ENCODE results near the gene ZSCAN31. TPM values are rescaled to one million over a fixed set of nuclear protein-coding genes. Genes with fewer than 3 reads are reported as not detected.

Gene ZSCAN31
- total RNA-seq, 1 donor from 2014 or later = 8.3 TPM

DNA sequence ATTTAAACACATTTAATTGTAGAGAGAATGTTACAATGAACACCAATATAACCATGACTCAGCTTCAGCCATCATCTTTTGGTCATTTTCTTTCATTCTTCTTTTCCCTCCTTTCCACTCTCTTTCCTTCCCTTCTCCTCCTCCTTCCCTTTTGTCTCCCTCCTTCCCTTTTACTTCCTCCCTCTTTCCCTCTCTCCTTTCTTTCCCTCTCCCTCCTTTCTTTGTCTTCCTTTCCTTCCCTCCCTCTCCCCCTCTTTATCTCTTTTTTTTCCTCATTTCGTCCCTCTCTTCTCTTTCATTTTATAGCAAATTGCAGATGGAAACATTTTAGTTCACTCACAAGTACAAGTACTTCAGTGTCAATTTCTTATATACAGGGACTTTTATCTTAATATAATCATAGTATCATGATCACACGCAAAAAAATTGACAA is 15.6 kb upstream of the ZSCAN31 start:
- no peak for DNase-seq (ENCODE audit: low spot score)
- Mint-ChIP-seq H3K4me1 (peaks cover 28% of the 10 kb centered on the region), H3K27me3 (ENCODE audit: insufficient read depth, low read depth) (peaks cover 3% of the 10 kb centered on the region), H3K4me3 (peak overlapping the region; percentile 100), H3K9me3 (peaks cover 7% of the 10 kb centered on the region), H3K36me3 (peaks cover 17% of the 10 kb centered on the region), H3K27ac (no peak overlapping the region)
- H3K79me2 ChIP-seq (ENCODE audit: low read depth) = peaks cover 46% of the 10 kb centered on the region
- TF ChIP-seq EZH2 (IDR thresholded peaks at IDR 0.05) (no peak), EZH2phosphoT487 (IDR thresholded peaks at IDR 0.05) (no peak)
- peaks cover 19% of the 10 kb centered on the region for H4K20me1 ChIP-seq (ENCODE audit: low read depth)
- H2AFZ ChIP-seq (replicated peaks) = no peak overlapping the region
- peak overlapping the region; percentile 94 for H3K4me3 ChIP-seq
- no peak overlapping the region for H3K9ac ChIP-seq
- H3K36me3 ChIP-seq = no peaks in the 10 kb centered on the region
- no peak overlapping the region for H3K27ac ChIP-seq
- H3K27me3 ChIP-seq = peaks cover 18% of the 10 kb centered on the region
- peaks cover 15% of the 10 kb centered on the region for H3K4me1 ChIP-seq
- H3F3A ChIP-seq (ENCODE audit: low read depth) = peaks cover 10% of the 10 kb centered on the region
- peak overlapping the region; percentile 89 for H3K4me2 ChIP-seq
- H3K9me3 ChIP-seq (ENCODE audit: low read depth) = no peaks in the 10 kb centered on the region

DNA sequence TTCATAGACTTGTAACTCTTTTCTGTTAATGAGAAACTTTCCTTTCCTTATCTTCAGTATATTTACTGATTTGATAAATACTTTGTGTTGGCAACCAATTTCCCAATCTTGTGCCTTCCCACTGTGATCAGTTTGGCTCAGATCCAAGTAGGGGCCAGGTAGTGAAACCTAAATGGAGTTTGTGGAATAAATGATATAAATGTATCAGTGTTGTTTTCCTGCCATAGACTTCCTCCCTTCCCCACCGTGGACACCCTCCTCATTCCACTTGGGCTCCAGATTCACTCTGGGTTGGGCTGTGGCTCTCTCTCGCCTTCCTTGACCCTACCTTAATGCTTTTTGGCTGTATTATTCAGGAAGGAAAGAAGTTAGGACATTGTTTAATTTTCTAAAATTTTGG is 15.1 kb upstream of the ZSCAN31 start:
- Mint-ChIP-seq H3K36me3 (peaks cover 17% of the 10 kb centered on the region), H3K4me3 (peak overlapping the region; percentile 100), H3K9me3 (peaks cover 7% of the 10 kb centered on the region), H3K27ac (no peak overlapping the region), H3K4me1 (peaks cover 26% of the 10 kb centered on the region), H3K27me3 (ENCODE audit: insufficient read depth, low read depth) (peaks cover 3% of the 10 kb centered on the region)
- H3K9me3 ChIP-seq (ENCODE audit: low read depth) = no peaks in the 10 kb centered on the region
- no peak overlapping the region for H2AFZ ChIP-seq (replicated peaks)
- peaks cover 44% of the 10 kb centered on the region for H3K79me2 ChIP-seq (ENCODE audit: low read depth)
- DNase-seq (ENCODE audit: low spot score) = no peak
- peak overlapping the region; percentile 89 for H3K4me2 ChIP-seq
- peak overlapping the region; percentile 94 for H3K4me3 ChIP-seq
- no peak overlapping the region for H3K9ac ChIP-seq
- H4K20me1 ChIP-seq (ENCODE audit: low read depth) = peaks cover 19% of the 10 kb centered on the region
- H3K36me3 ChIP-seq = no peaks in the 10 kb centered on the region
- TF ChIP-seq EZH2 (IDR thresholded peaks at IDR 0.05) = no peak
- TF ChIP-seq EZH2phosphoT487 (IDR thresholded peaks at IDR 0.05) = no peak
- TF ChIP-seq, protein P1, sequence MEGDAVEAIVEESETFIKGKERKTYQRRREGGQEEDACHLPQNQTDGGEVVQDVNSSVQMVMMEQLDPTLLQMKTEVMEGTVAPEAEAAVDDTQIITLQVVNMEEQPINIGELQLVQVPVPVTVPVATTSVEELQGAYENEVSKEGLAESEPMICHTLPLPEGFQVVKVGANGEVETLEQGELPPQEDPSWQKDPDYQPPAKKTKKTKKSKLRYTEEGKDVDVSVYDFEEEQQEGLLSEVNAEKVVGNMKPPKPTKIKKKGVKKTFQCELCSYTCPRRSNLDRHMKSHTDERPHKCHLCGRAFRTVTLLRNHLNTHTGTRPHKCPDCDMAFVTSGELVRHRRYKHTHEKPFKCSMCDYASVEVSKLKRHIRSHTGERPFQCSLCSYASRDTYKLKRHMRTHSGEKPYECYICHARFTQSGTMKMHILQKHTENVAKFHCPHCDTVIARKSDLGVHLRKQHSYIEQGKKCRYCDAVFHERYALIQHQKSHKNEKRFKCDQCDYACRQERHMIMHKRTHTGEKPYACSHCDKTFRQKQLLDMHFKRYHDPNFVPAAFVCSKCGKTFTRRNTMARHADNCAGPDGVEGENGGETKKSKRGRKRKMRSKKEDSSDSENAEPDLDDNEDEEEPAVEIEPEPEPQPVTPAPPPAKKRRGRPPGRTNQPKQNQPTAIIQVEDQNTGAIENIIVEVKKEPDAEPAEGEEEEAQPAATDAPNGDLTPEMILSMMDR (IDR thresholded peaks at IDR 0.05) = no peak
- H3F3A ChIP-seq (ENCODE audit: low read depth) = peaks cover 10% of the 10 kb centered on the region
- no peak overlapping the region for H3K27ac ChIP-seq
- H3K27me3 ChIP-seq = peaks cover 22% of the 10 kb centered on the region
- peaks cover 15% of the 10 kb centered on the region for H3K4me1 ChIP-seq

DNA sequence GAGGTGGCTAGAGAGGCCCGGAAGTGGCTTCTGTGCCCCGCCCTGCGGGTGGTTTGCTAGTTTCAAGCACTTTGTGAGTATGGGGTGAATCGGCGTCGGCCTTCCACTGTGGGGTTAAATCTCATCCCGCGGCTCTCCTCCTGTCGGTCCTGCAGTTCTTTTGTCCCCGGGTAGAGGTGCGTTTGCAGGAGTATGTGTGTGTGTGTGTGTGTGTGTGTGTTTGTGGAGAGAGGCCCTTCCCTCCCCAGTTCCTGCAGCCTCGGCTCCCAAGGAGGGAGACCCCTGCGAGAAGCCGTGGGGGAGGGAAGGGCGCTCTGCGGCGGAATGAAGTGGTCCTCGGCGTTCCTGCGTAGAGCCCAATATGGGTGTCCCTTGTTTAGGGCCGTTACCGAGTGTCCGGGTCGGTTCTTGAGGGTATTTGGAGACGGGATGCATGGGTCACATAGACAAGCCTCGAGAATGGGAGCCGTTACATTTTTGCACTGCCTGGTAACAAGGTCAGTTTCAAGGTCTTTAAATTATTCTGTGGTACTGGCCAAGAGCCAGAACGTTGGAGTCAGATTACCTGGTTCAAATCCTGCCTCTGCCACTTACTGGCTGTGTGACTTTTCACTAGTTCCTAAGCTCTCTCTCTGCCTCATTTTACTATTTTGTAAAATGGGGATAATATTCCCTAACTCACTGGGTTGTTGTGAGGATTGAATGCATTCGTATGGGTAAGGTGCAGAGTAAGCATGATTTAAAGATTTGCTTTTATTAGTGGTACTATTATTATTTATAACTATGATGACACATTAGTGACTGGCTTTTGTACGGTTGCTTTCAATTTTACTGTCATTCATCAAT is 14.2 kb upstream of the ZSCAN31 start, which contains the start of gene ZKSCAN3:
ZKSCAN3 (plus strand) TSS at position 56 of the 846 bp plus-strand sequence. CDS start 9,640 bp downstream, outside the sequence.
- peak within 1 kb of the TSS; percentile 23 for H3K27ac ChIP-seq
- peaks cover 18% of the 10 kb centered on the region for H3K4me1 Mint-ChIP-seq
- H3K4me1 ChIP-seq = peaks cover 9% of the 10 kb centered on the region
- H3K9me3 ChIP-seq (ENCODE audit: low read depth) = no peaks in the 10 kb centered on the region
- peak within 1 kb of the TSS; percentile 89 for H3K4me2 ChIP-seq
- H4K20me1 ChIP-seq (ENCODE audit: low read depth) = peaks cover 10% of the 10 kb centered on the region
- peaks cover 32% of the 10 kb centered on the region for H3K27me3 ChIP-seq
- H3K4me3 ChIP-seq = peak within 1 kb of the TSS; percentile 94
- peaks cover 44% of the 10 kb centered on the region for H3K79me2 ChIP-seq (ENCODE audit: low read depth)
- H3K36me3 ChIP-seq = no peaks in the 10 kb centered on the region
- H3K4me3 Mint-ChIP-seq = peak within 1 kb of the TSS; percentile 100
- peaks cover 6% of the 10 kb centered on the region for H3K27me3 Mint-ChIP-seq (ENCODE audit: insufficient read depth, low read depth)
- peaks cover 7% of the 10 kb centered on the region for H3K9me3 Mint-ChIP-seq
- H3K36me3 Mint-ChIP-seq = peaks cover 17% of the 10 kb centered on the region
- TF ChIP-seq EZH2 (IDR thresholded peaks at IDR 0.05) (no peak), EZH2phosphoT487 (IDR thresholded peaks at IDR 0.05) (no peak)
- TF ChIP-seq, protein P1 (IDR thresholded peaks at IDR 0.05) = no peak
- peak within 1 kb of the TSS; percentile 76 for H3K9ac ChIP-seq
- DNase-seq (ENCODE audit: low spot score) = peak; percentile 91
- peak within 1 kb of the TSS; percentile 100 for H2AFZ ChIP-seq (replicated peaks)
- peaks cover 7% of the 10 kb centered on the region for H3F3A ChIP-seq (ENCODE audit: low read depth)
- H3K27ac Mint-ChIP-seq = peak within 1 kb of the TSS; percentile 99

Data from neural progenitor cell (in vitro differentiated cells).